ENCODE measurements around the gene KIAA1671. TPM values are rescaled to one million over a fixed set of nuclear protein-coding genes. Genes with fewer than 3 reads are reported as not detected.

Gene KIAA1671
- polyA plus RNA-seq, 2 donors = 14.2 to 17.7 TPM

DNA sequence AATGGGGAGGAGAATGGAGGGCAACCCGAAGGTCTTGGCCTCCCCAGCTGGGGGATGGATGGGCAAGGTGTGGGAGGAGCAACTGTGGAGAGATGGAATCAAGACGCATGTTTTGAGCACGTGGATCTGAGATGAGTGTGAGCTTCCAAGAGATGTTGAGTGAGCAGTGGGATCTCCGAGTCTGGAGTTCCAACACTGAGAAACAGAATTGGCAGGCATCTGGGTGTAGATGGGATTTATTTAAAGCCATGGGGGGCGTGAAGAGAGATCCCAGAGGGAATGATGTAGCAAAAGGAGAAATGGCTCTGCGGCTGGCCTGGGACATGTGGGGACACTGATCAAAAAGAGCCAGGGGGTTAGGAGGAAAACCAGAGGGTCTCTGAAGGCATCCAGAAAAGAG is 95.6 kb downstream of the KIAA1671 start:
- H3K27me3 ChIP-seq (ENCODE audit: control insufficient read depth in 1 of 2, insufficient read depth in 2 of 2, low read length in 2 of 2) = no peaks in the 10 kb centered on the region
- H3K4me1 ChIP-seq (ENCODE audit: control insufficient read depth in 2 of 2, insufficient read depth in 2 of 2, low read length in 1 of 2) = peaks cover 0 to 7% of the 10 kb centered on the region in 2 donors
- H3K27ac ChIP-seq (ENCODE audit: low read depth in 2 of 2, low read length in 1 of 2) = no peak overlapping the region
- H3K36me3 ChIP-seq (ENCODE audit: control insufficient read depth in 2 of 2, insufficient read depth in 2 of 2, low read length in 1 of 2) = peaks cover 0 to 19% of the 10 kb centered on the region in 2 donors
- peaks cover 2 to 3% of the 10 kb centered on the region in 2 donors for H3K9me3 ChIP-seq (ENCODE audit: control insufficient read depth in 2 of 2, insufficient read depth in 1 of 2, low read depth in 1 of 2, low read length in 1 of 2)
- no peak overlapping the region for H3K4me3 ChIP-seq (ENCODE audit: low read depth in 1 of 2, low read length in 2 of 2)
- 78 to 79% methylated on average over 6 of the region's 6 CpGs for WGBS, 2 donors

DNA sequence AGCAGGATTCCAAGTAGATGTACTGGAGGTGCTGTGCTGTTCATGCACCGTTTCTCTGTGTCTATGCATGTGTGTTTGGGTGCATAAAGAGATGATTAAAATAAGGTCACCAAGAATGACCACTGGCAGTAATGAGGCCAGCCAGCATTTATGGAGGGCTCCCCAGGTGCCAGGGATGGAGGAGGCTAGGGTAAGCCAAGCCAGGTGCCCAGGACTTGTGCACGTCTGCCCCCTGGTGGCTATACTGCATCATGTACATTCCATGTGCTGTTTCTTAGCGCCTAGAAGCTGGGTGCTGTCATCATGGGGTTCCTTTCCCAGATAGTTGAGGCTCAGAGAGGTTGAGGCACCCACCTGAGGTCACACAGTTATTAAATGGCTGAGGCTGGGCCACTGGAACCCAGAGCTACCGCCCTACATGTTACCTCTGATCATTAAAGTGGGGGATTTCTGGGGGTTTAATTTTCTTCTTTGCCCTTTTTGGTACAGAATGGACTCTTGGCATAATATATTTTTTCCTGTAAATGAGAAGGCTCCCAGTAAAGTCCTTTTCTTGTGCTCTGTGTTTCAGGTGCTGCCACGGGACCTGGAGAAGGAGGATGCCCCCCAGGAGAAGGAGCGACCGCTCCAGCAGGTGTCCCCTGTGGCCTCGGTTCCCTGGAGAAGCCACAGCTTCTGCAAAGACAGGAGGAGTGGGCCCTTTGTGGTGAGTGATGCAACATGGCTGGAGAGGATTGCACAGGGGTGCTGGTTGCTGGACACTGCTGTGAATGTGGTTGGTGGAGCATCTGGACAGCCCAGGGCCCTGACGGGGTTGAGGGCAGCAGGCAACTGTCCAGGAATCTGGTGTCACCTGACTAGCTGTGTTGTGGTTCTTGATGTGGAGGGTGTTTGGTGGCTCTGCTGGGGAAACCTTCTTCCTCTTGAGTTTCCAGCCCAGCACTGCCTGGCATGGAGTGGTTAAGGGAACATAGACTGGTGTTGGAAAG is 96.4 kb downstream of the KIAA1671 start:
- H3K27me3 ChIP-seq (ENCODE audit: control insufficient read depth in 1 of 2, insufficient read depth in 2 of 2, low read length in 2 of 2) = no peaks in the 10 kb centered on the region
- peak overlapping the region in 1 of 2 donors; percentile 1 for H3K27ac ChIP-seq (ENCODE audit: low read depth in 2 of 2, low read length in 1 of 2)
- peaks cover 2 to 3% of the 10 kb centered on the region in 2 donors for H3K9me3 ChIP-seq (ENCODE audit: control insufficient read depth in 2 of 2, insufficient read depth in 1 of 2, low read depth in 1 of 2, low read length in 1 of 2)
- H3K4me3 ChIP-seq (ENCODE audit: low read depth in 1 of 2, low read length in 2 of 2) = no peak overlapping the region
- WGBS, 2 donors = 61 to 64% methylated on average over 9 of the region's 9 CpGs
- H3K36me3 ChIP-seq (ENCODE audit: control insufficient read depth in 2 of 2, insufficient read depth in 2 of 2, low read length in 1 of 2) = peaks cover 0 to 15% of the 10 kb centered on the region in 2 donors
- peaks cover 0 to 6% of the 10 kb centered on the region in 2 donors for H3K4me1 ChIP-seq (ENCODE audit: control insufficient read depth in 2 of 2, insufficient read depth in 2 of 2, low read length in 1 of 2)

DNA sequence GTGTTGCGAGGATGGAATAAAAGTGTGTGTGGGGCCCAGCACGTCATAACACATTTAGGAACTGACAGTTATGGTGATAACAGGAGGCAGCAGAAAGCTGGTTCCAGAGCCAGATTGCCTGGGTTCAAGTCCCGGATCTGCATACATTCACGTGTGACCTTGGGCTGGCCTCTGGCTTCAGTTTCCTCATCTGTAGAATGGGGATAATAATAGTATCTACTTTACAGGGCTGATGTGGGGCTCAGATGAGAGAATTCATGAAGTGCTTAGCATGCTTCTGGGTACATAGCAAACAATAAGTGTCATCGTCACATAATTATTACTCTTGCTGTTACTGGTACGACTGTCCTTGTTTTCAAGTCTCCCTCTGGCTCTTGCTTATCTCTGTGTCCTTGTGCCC is 97.3 kb downstream of the KIAA1671 start:
- Histone ChIP-seq H3K36me3 (ENCODE audit: control insufficient read depth in 2 of 2, insufficient read depth in 2 of 2, low read length in 1 of 2) (peaks cover 0 to 15% of the 10 kb centered on the region in 2 donors), H3K27me3 (ENCODE audit: control insufficient read depth in 1 of 2, insufficient read depth in 2 of 2, low read length in 2 of 2) (no peaks in the 10 kb centered on the region), H3K4me3 (ENCODE audit: low read depth in 1 of 2, low read length in 2 of 2) (no peak overlapping the region), H3K9me3 (ENCODE audit: control insufficient read depth in 2 of 2, insufficient read depth in 1 of 2, low read depth in 1 of 2, low read length in 1 of 2) (peaks cover 2 to 3% of the 10 kb centered on the region in 2 donors), H3K27ac (ENCODE audit: low read depth in 2 of 2, low read length in 1 of 2) (no peak overlapping the region), H3K4me1 (ENCODE audit: control insufficient read depth in 2 of 2, insufficient read depth in 2 of 2, low read length in 1 of 2) (peaks cover 0 to 3% of the 10 kb centered on the region in 2 donors)
- WGBS, 2 donors = 93% methylated on average over 6 of the region's 6 CpGs

DNA sequence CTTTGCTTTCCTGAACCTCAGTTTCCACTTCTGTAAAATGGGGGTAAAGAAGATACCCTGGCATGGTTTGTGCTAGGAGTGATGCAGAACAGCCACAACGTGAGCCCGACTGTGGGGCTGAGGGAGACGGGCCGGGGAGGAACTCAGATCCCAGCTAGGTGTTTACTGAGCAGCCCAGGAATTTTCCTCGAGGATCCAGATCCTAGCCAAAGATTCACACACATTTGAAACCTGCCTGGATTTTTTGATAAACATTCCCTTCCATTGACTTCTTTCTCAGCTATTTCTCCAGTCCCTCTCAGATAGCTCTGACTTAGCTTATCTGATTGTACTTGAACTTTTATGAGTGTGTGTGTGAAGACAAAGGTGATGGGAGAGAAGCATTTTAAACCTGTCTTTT is 98.0 kb downstream of the KIAA1671 start:
- no peak overlapping the region for H3K27ac ChIP-seq (ENCODE audit: low read depth in 2 of 2, low read length in 1 of 2)
- H3K4me3 ChIP-seq (ENCODE audit: low read depth in 1 of 2, low read length in 2 of 2) = no peak overlapping the region
- H3K9me3 ChIP-seq (ENCODE audit: control insufficient read depth in 2 of 2, insufficient read depth in 1 of 2, low read depth in 1 of 2, low read length in 1 of 2) = peaks cover 2 to 3% of the 10 kb centered on the region in 2 donors
- peaks cover 0 to 15% of the 10 kb centered on the region in 2 donors for H3K36me3 ChIP-seq (ENCODE audit: control insufficient read depth in 2 of 2, insufficient read depth in 2 of 2, low read length in 1 of 2)
- peaks cover 0 to 3% of the 10 kb centered on the region in 2 donors for H3K4me1 ChIP-seq (ENCODE audit: control insufficient read depth in 2 of 2, insufficient read depth in 2 of 2, low read length in 1 of 2)
- 93 to 95% methylated on average over 5 of the region's 5 CpGs for WGBS, 2 donors
- no peaks in the 10 kb centered on the region for H3K27me3 ChIP-seq (ENCODE audit: control insufficient read depth in 1 of 2, insufficient read depth in 2 of 2, low read length in 2 of 2)

DNA sequence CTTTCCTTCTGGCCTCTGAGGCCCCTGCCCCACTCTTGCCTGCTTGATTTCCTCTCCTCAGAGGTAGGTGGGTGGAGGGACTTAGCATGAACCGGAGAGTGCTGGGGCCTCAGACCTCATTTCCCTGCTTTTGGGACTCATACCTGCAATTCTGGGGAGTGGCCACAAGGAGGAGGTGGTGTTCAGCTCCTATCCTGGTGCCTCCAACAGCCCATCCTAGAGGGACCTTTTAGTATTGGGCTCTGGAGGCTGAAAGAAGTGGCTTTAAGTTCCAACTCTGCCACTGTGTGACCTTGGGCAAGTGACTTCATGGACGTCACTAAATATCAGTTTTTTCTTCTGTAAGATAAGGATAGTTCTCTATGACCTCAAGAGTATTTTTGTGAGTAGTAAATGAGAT is 98.6 kb downstream of the KIAA1671 start:
- Histone ChIP-seq H3K4me1 (ENCODE audit: control insufficient read depth in 2 of 2, insufficient read depth in 2 of 2, low read length in 1 of 2) (peaks cover 0 to 3% of the 10 kb centered on the region in 2 donors), H3K27me3 (ENCODE audit: control insufficient read depth in 1 of 2, insufficient read depth in 2 of 2, low read length in 2 of 2) (no peaks in the 10 kb centered on the region), H3K4me3 (ENCODE audit: low read depth in 1 of 2, low read length in 2 of 2) (no peak overlapping the region), H3K36me3 (ENCODE audit: control insufficient read depth in 2 of 2, insufficient read depth in 2 of 2, low read length in 1 of 2) (peaks cover 0 to 15% of the 10 kb centered on the region in 2 donors), H3K9me3 (ENCODE audit: control insufficient read depth in 2 of 2, insufficient read depth in 1 of 2, low read depth in 1 of 2, low read length in 1 of 2) (peaks cover 2 to 3% of the 10 kb centered on the region in 2 donors), H3K27ac (ENCODE audit: low read depth in 2 of 2, low read length in 1 of 2) (no peak overlapping the region)
- 93 to 100% methylated on average over 2 of the region's 2 CpGs for WGBS, 2 donors

DNA sequence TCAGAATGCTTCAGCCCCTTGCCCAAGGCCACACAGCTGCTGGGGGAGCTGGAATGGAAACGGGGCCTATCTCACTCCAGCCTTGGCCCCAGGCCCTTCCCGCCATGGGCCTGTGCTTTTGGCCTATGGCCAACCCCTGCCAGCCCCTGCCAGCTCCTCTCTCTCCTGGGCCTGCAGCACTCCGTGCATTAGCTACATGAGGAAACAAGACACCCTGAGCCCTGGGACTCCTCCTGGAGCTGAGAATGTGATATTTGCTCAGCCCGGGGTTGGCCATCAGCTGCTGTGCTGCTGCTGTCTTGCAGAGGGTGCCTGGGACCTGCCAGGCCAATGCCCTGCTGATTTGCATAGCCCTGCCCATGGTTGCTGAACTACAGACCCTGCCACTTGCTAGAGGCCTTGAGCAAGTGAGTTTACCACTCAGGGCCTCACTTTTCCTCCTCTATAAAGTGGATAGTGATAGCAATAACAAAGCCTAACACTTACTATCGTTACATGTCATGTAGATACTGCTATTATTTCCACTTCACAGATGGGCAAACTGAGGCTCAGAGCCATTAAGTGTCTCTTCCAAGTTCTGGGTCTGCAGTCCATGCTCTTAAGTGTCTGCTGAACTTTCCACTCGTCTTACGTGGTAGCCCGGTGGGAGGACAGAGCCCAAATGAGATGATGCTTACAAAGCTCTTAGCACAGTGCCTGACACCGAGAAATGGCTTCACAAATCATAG is 99.6 kb downstream of the KIAA1671 start:
- H3K4me3 ChIP-seq (ENCODE audit: low read depth in 1 of 2, low read length in 2 of 2) = no peak overlapping the region
- peaks cover 2 to 3% of the 10 kb centered on the region in 2 donors for H3K9me3 ChIP-seq (ENCODE audit: control insufficient read depth in 2 of 2, insufficient read depth in 1 of 2, low read depth in 1 of 2, low read length in 1 of 2)
- H3K27ac ChIP-seq (ENCODE audit: low read depth in 2 of 2, low read length in 1 of 2) = no peak overlapping the region
- WGBS, 2 donors = 55 to 63% methylated on average over 9 of the region's 9 CpGs
- no peaks in the 10 kb centered on the region for H3K27me3 ChIP-seq (ENCODE audit: control insufficient read depth in 1 of 2, insufficient read depth in 2 of 2, low read length in 2 of 2)
- peaks cover 0 to 3% of the 10 kb centered on the region in 2 donors for H3K4me1 ChIP-seq (ENCODE audit: control insufficient read depth in 2 of 2, insufficient read depth in 2 of 2, low read length in 1 of 2)
- H3K36me3 ChIP-seq (ENCODE audit: control insufficient read depth in 2 of 2, insufficient read depth in 2 of 2, low read length in 1 of 2) = peaks cover 0 to 15% of the 10 kb centered on the region in 2 donors

DNA sequence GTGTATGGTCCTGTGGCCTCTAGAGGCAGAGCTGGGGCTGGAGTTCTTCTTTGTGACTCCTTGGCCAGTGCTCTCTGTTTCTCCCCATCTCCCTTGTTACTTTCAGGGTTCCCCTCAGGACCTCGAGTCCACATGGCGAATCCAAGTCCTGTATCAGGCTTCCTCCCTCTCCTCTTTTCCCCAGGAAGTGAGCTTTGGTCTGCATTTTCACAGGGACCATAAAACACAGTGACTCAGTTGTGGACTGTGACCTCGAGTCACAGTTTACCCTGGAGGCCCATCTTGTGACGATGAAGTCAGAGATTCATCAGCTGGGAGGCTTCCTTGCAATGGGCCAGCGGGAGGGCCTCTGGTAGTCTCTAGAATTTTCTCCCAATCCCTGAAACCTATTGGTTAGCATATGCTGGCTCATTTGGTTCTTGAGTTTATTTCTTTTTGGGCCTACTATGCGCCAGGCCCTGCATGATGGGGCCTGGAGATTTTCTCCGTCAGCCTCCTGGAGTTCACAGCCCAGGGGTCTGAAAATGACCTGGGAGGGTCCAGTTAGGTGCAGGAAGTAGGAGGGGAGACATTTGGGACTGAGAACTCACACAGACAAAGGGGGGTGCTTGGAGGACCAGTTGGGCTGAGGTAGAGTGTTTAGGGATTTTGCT is 100.8 kb downstream of the KIAA1671 start:
- Histone ChIP-seq H3K4me3 (ENCODE audit: low read depth in 1 of 2, low read length in 2 of 2) (no peak overlapping the region), H3K4me1 (ENCODE audit: control insufficient read depth in 2 of 2, insufficient read depth in 2 of 2, low read length in 1 of 2) (peaks cover 0 to 3% of the 10 kb centered on the region in 2 donors), H3K36me3 (ENCODE audit: control insufficient read depth in 2 of 2, insufficient read depth in 2 of 2, low read length in 1 of 2) (peaks cover 0 to 15% of the 10 kb centered on the region in 2 donors), H3K27me3 (ENCODE audit: control insufficient read depth in 1 of 2, insufficient read depth in 2 of 2, low read length in 2 of 2) (no peaks in the 10 kb centered on the region), H3K9me3 (ENCODE audit: control insufficient read depth in 2 of 2, insufficient read depth in 1 of 2, low read depth in 1 of 2, low read length in 1 of 2) (peaks cover 2 to 3% of the 10 kb centered on the region in 2 donors), H3K27ac (ENCODE audit: low read depth in 2 of 2, low read length in 1 of 2) (no peak overlapping the region)
- 83 to 84% methylated on average over 7 of the region's 7 CpGs for WGBS, 2 donors

DNA sequence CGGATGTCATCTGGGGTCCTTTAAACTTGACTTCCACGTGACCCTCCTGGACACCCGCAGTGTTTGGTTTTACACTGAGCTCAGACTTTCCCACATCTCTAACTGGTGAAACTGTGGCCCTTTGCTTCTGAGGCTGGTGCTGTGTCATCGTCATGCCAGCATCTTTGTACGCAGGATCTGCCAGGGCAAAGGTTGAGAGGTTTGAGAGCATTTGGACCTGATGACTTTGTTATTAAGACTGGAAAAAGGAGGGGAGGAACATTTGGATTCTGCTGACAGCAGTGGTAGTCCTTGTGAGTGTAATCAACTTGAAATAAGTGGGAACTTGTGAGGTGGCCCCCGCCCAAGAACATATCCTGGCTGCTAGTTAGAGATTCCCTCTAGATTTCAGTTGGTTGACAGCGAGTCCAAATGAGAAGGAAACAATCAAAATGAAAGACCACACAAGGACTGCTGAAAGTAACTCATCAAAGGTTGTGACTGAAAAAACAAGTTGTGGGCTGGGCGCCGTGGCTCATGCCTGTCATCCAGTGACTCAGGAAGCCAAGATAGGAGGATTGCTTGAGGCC is 102.5 kb downstream of the KIAA1671 start:
- peaks cover 0 to 12% of the 10 kb centered on the region in 2 donors for H3K36me3 ChIP-seq (ENCODE audit: control insufficient read depth in 2 of 2, insufficient read depth in 2 of 2, low read length in 1 of 2)
- H3K4me3 ChIP-seq (ENCODE audit: low read depth in 1 of 2, low read length in 2 of 2) = no peak overlapping the region
- H3K27ac ChIP-seq (ENCODE audit: low read depth in 2 of 2, low read length in 1 of 2) = no peak overlapping the region
- H3K9me3 ChIP-seq (ENCODE audit: control insufficient read depth in 2 of 2, insufficient read depth in 1 of 2, low read depth in 1 of 2, low read length in 1 of 2) = peaks cover 2 to 3% of the 10 kb centered on the region in 2 donors
- peaks cover 0 to 3% of the 10 kb centered on the region in 2 donors for H3K4me1 ChIP-seq (ENCODE audit: control insufficient read depth in 2 of 2, insufficient read depth in 2 of 2, low read length in 1 of 2)
- H3K27me3 ChIP-seq (ENCODE audit: control insufficient read depth in 1 of 2, insufficient read depth in 2 of 2, low read length in 2 of 2) = no peaks in the 10 kb centered on the region
- 62 to 72% methylated on average over 9 of the region's 9 CpGs for WGBS, 2 donors

Data from esophagus (tissue), 2 donors.